IMR-90 (cell line): Measurements from ENCODE around the gene CFAP20.
A peak's percentile ranks its signal among the peaks of the same experiment; 100 is the strongest.

Source experiments
- BHLHE40 ChIP-seq: fragments of 150-350 bp; IDR thresholded peaks from 2 replicates; pipeline ENCODE4 v1.6.1; 2016; ENCODE audit warnings: mild to moderate bottlenecking, low read depth, low read length
- CEBPB ChIP-seq: IDR thresholded peaks from 2 replicates; pipeline ENCODE4 v1.6.1; 2012; ENCODE audit warnings: low read depth, low read length, improper control_type of control experiment
- CTCF ChIP-seq: conservative IDR thresholded peaks from 2 replicates; pipeline ENCODE4 v1.5.1; 2012; ENCODE audit warnings: mild to moderate bottlenecking, low read depth, low read length, improper control_type of control experiment
- MAFK ChIP-seq: IDR thresholded peaks from 2 replicates; pipeline ENCODE4 v1.6.1; 2012; ENCODE audit warnings: low read depth, low read length, improper control_type of control experiment
- MAZ ChIP-seq: IDR thresholded peaks from 2 replicates; pipeline ENCODE4 v1.6.1; 2012; ENCODE audit warnings: low read depth, mild to moderate bottlenecking, low read length, improper control_type of control experiment, moderate library complexity, borderline replicate concordance
- MXI1 ChIP-seq: IDR thresholded peaks from 2 replicates; pipeline ENCODE4 v1.6.1; 2012; ENCODE audit warnings: low read depth, mild to moderate bottlenecking, low read length, moderate library complexity, borderline replicate concordance
- NFE2L2 ChIP-seq: fragments of 150-350 bp; IDR thresholded peaks from 2 replicates; pipeline ENCODE4 v1.6.1; 2016; ENCODE audit warnings: low read depth, mild to moderate bottlenecking, low read length
- POLR2A ChIP-seq: IDR thresholded peaks from 2 replicates; pipeline ENCODE4 v1.6.1; 2012; ENCODE audit warnings: mild to moderate bottlenecking, low read depth, low read length
- RAD21 ChIP-seq: IDR thresholded peaks from 2 replicates; pipeline ENCODE4 v1.6.1; 2012; ENCODE audit warnings: low read length, improper control_type of control experiment
- RCOR1 ChIP-seq: IDR thresholded peaks from 2 replicates; pipeline ENCODE4 v1.6.1; 2012; ENCODE audit warnings: mild to moderate bottlenecking, low read length, improper control_type of control experiment; ENCODE audit not compliant: insufficient replicate concordance
- RFX5 ChIP-seq: IDR thresholded peaks from 2 replicates; pipeline ENCODE4 v1.8.0; 2012; ENCODE audit warnings: low read depth, mild to moderate bottlenecking, low read length, moderate library complexity
- SMC3 ChIP-seq: fragments of 150-350 bp; IDR thresholded peaks from 2 replicates; pipeline ENCODE4 v1.6.1; 2016; ENCODE audit warnings: low read depth, mild to moderate bottlenecking, antibody characterized with exemption, low read length, moderate library complexity
- USF2 ChIP-seq: fragments of 150-350 bp; IDR thresholded peaks from 2 replicates; pipeline ENCODE4 v1.6.1; 2017; ENCODE audit warnings: mild to moderate bottlenecking, antibody characterized with exemption, low read length, low read depth
- TF ChIP-seq, protein P1 (sequence below): fragments of 150-350 bp; IDR thresholded peaks from 2 replicates; pipeline ENCODE4 v1.6.1; 2016; ENCODE audit warnings: low read depth, mild to moderate bottlenecking, low read length, moderate library complexity, borderline replicate concordance

- TF ChIP-seq CTCF (peak; percentile 38), MAFK (no peak), POLR2A (no peak), SMC3 (no peak), NFE2L2 (no peak), USF2 (no peak), RFX5 (no peak), RAD21 (no peak), CEBPB (no peak), BHLHE40 (no peak), MXI1 (0 out of 2 replicates have a peak, but pooled peaks have one; percentile 27), MAZ (no peak), RCOR1 (no peak)
- TF ChIP-seq, protein P1, sequence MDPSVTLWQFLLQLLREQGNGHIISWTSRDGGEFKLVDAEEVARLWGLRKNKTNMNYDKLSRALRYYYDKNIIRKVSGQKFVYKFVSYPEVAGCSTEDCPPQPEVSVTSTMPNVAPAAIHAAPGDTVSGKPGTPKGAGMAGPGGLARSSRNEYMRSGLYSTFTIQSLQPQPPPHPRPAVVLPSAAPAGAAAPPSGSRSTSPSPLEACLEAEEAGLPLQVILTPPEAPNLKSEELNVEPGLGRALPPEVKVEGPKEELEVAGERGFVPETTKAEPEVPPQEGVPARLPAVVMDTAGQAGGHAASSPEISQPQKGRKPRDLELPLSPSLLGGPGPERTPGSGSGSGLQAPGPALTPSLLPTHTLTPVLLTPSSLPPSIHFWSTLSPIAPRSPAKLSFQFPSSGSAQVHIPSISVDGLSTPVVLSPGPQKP = no peak
These were observed 2.1 kb downstream of the CFAP20 start for GRCh38 chr16:58127033-58127556.
